ENCODE results near the gene C1orf35. TPM values are rescaled to one million over a fixed set of nuclear protein-coding genes. Genes with fewer than 3 reads are reported as not detected.
A peak's percentile ranks its signal among the peaks of the same experiment; 100 is the strongest.

The C1orf35 gene
- total RNA-seq, 4 donors from 2014 or later = 10.6 to 18.6 (median 12.6) TPM; not detected in 1

DNA sequence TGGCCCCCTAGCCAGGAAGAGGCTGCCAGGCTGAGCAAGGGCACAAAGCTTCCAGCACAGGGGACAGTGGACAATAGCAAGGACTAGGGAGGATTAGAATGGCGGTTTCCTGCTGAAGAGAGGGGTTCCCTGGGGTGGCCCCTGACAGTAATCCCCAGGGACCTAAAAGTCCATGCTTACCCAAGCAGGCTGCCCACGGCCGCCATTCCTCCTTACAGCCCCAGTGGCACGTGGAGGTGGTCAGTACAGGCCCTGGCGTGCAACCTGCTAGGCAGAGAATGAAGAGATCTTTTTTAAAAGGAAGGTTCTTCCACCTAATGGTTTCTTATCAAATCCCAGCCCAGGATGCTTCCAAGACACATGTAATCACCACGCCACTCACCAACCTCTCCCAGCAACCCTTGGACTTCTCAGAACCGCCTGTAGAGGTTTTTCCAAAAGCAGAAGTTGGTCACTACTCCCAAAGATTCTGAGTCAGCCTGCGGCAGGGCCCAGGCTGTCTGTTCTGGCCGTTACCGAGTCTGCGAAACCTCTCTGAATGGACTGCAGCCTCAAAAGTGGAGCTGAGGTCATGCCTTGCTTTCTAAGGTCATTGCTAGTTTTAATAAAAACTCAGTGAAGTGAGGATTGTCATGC is 5.0 kb upstream of the C1orf35 start:
- intact Hi-C loops (cut with DNase I; ENCODE audit: low total_unique reads) = no loop called here
- peaks cover 0 to 16% of the 10 kb centered on the region in 2 donors for H3K4me1 ChIP-seq
- no peak for DNase-seq
- H3K36me3 ChIP-seq = no peaks in the 10 kb centered on the region
- TF ChIP-seq POLR2A (IDR thresholded peaks at IDR 0.05) = no peak
- TF ChIP-seq, protein P1, sequence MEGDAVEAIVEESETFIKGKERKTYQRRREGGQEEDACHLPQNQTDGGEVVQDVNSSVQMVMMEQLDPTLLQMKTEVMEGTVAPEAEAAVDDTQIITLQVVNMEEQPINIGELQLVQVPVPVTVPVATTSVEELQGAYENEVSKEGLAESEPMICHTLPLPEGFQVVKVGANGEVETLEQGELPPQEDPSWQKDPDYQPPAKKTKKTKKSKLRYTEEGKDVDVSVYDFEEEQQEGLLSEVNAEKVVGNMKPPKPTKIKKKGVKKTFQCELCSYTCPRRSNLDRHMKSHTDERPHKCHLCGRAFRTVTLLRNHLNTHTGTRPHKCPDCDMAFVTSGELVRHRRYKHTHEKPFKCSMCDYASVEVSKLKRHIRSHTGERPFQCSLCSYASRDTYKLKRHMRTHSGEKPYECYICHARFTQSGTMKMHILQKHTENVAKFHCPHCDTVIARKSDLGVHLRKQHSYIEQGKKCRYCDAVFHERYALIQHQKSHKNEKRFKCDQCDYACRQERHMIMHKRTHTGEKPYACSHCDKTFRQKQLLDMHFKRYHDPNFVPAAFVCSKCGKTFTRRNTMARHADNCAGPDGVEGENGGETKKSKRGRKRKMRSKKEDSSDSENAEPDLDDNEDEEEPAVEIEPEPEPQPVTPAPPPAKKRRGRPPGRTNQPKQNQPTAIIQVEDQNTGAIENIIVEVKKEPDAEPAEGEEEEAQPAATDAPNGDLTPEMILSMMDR (IDR thresholded peaks at IDR 0.05) = no peak
- peak overlapping the region; percentile 71 to 82 for H3K4me3 ChIP-seq
- H3K9me3 ChIP-seq = no peaks in the 10 kb centered on the region
- no peaks in the 10 kb centered on the region for H3K27me3 ChIP-seq
- H3K27ac ChIP-seq = peak overlapping the region; percentile 94 to 97

DNA sequence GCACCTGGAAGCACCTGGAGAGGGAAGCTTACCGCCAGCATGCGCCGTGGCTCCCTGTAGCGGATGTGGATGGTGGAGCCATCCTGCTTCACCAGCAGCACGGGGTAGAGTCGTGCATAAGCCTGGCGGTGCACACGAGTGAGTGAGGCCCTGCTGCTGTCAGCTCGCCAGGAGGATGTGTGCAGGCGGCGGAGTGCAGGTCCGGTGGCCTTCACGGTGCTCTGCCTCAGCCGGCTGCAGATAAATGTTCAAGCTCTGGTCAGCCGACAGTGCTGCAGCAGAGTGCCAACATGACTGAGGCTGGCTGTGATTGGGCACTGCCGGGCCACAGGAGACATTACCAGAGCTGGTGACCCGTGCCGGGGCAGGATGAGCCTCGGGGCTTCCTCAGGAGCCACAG is 4.5 kb upstream of the C1orf35 start:
- no peak for DNase-seq
- Histone ChIP-seq H3K36me3 (no peaks in the 10 kb centered on the region), H3K27me3 (no peaks in the 10 kb centered on the region), H3K4me3 (no peak overlapping the region), H3K4me1 (peaks cover 0 to 16% of the 10 kb centered on the region in 2 donors), H3K9me3 (no peaks in the 10 kb centered on the region), H3K27ac (no peak overlapping the region)
- TF ChIP-seq, protein P1 (IDR thresholded peaks at IDR 0.05) = no peak
- TF ChIP-seq POLR2A (IDR thresholded peaks at IDR 0.05) = no peak
- intact Hi-C loops (cut with DNase I; ENCODE audit: low total_unique reads) = no loop called here

DNA sequence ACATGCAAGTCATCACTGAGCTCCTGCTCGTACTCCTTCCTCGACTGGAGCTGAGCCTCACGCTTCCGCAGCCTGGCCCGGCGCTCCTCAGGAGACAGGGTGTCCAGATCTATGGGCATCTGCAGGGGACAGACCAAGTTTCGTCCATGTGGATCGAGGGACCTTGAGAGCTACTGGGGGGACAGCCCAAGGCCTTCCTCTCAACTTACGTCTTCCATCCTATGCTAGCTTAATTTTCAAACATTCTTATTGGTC is 3.6 kb upstream of the C1orf35 start:
- no peak for DNase-seq
- peaks cover 0 to 22% of the 10 kb centered on the region in 2 donors for H3K4me1 ChIP-seq

DNA sequence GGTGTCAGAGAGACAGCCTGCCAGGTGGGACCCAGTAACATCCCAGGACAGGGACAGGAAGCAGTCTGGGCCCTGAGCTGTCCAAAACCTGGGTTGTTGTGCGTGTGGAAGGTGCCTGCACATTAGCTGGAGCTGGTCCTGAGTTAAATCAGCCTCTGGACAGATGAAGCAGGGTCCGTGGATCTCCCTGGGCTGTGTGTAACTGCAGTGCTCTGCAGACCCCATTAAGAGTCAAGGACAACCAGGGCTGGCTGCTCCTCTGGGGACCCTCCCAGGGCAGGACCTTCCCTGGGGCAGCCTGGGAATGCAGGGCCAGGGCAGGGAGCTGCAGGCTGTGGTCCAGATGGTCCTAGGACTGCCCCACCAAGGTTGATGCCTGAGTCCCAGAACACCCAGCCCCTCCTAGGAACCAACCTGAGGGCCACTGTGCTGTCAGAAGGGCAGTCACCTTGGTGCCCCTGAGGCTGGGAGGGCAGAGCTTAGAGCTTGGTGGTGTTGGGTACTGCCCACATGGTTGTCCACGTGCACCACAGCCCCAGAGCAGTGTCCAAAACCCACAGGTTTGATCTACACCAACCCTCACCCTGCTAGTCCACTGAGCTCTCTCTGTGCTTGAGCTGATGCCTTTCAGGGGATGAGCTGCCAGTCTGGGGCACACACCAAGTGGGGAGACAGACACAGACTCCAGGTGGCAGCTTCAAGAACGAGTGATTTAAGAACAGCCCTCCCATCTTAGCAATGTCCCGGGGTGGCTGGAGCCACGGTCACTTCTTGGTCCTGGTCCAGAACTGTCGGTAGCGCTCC is 3.1 kb upstream of the C1orf35 start:
- intact Hi-C loops (cut with DNase I; ENCODE audit: low total_unique reads) = no loop called here
- TF ChIP-seq POLR2A (IDR thresholded peaks at IDR 0.05) = no peak
- TF ChIP-seq, protein P1 (IDR thresholded peaks at IDR 0.05) = no peak
- Histone ChIP-seq H3K4me1 (peaks cover 0 to 25% of the 10 kb centered on the region in 2 donors), H3K27ac (no peak overlapping the region), H3K36me3 (no peaks in the 10 kb centered on the region), H3K27me3 (no peaks in the 10 kb centered on the region), H3K9me3 (no peaks in the 10 kb centered on the region), H3K4me3 (no peak overlapping the region)
- DNase-seq = no peak

More for the DNA sequence above, 3.6 kb upstream of the C1orf35 start:
- Histone ChIP-seq H3K36me3 (no peaks in the 10 kb centered on the region), H3K27ac (no peak overlapping the region), H3K9me3 (no peaks in the 10 kb centered on the region), H3K4me3 (no peak overlapping the region), H3K27me3 (no peaks in the 10 kb centered on the region)
- no peak for TF ChIP-seq POLR2A (IDR thresholded peaks at IDR 0.05)
- TF ChIP-seq, protein P1 (IDR thresholded peaks at IDR 0.05) = no peak
- intact Hi-C loops (cut with DNase I; ENCODE audit: low total_unique reads) = no loop called here

DNA sequence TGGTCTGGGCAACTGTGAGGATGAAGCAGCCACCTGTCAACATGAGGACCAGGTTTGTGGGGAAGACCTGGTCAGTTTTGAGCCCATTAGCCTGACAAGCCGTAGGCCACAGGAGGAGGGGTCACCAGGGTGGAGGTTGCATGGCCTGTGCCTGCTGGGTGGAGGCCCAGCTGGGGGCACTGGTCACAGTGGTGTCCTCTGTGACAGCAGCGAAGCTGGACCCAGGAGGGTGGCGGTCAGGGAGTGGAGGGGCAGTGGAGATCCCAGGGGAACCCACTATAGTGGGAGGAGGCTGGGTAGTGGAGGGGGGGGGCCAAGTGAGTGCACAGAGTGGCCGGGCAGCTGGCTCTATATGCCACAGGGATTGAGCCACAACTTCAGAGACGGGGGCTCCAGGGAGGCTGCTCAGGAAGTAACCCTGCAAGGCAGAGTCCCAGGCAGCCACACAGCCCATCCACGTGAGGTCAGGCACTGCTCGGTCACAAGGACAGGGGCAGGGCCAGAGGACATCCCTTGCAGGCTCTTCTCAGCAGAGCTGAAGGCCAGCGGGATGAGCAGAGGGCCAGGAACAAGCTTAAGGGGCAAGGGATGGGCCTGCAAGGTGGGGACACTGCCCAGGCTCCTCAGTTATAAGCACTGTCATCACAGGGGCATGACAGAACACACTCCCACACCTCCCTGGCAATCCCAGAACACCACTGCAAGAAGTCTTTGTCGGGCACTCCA is 2.3 kb upstream of the C1orf35 start:
- intact Hi-C loops (cut with DNase I; ENCODE audit: low total_unique reads) = no loop called here
- Histone ChIP-seq H3K27me3 (no peaks in the 10 kb centered on the region), H3K4me3 (no peak overlapping the region), H3K27ac (no peak overlapping the region), H3K4me1 (peaks cover 0 to 25% of the 10 kb centered on the region in 2 donors), H3K36me3 (no peaks in the 10 kb centered on the region), H3K9me3 (no peaks in the 10 kb centered on the region)
- DNase-seq = no peak
- TF ChIP-seq, protein P1 (IDR thresholded peaks at IDR 0.05) = no peak
- TF ChIP-seq POLR2A (IDR thresholded peaks at IDR 0.05) = no peak

Data from uterus (tissue), 4 donors.